WTC11 (cell line): ENCODE measurements around the gene STT3B.

Source experiments
- NFYB ChIP-seq: sonication (generic); formaldehyde crosslinking; conservative IDR thresholded peaks from 2 replicates; pipeline ENCODE4 v1.8.0; 2022; ENCODE audit warnings: low read depth, missing genetic modification reagents
- SMAD3 ChIP-seq: sonication (generic); formaldehyde crosslinking; IDR thresholded peaks from 2 replicates; pipeline ENCODE4 v1.8.0; 2022; ENCODE audit warnings: missing genetic modification reagents, mild to moderate bottlenecking, borderline replicate concordance
- TF ChIP-seq, protein P1 (sequence below): sonication (generic); formaldehyde crosslinking; IDR thresholded peaks from 2 replicates; pipeline ENCODE4 v1.8.0; 2022; ENCODE audit warnings: mild to moderate bottlenecking, missing genetic modification reagents
- TF ChIP-seq, protein P2 (sequence below): sonication (generic); formaldehyde crosslinking; IDR thresholded peaks from 2 replicates; pipeline ENCODE4 v1.8.1; 2022; ENCODE audit warnings: low read depth, missing genetic modification reagents, borderline replicate concordance
- TF ChIP-seq, protein P3 (sequence below): fragments of 200-600 bp; IDR thresholded peaks from 2 replicates; pipeline ENCODE4 v1.8.0; 2022; ENCODE audit warnings: antibody characterized with exemption
- TF ChIP-seq, protein P4 (sequence below): sonication (generic); formaldehyde crosslinking; IDR thresholded peaks from 2 replicates; pipeline ENCODE4 v1.8.1; 2023; ENCODE audit warnings: mild to moderate bottlenecking, missing genetic modification reagents
- TF ChIP-seq, protein P5 (sequence below): sonication (generic); formaldehyde crosslinking; IDR thresholded peaks from 2 replicates; pipeline ENCODE4 v1.8.0; 2022; ENCODE audit warnings: mild to moderate bottlenecking, missing genetic modification reagents

DNA sequence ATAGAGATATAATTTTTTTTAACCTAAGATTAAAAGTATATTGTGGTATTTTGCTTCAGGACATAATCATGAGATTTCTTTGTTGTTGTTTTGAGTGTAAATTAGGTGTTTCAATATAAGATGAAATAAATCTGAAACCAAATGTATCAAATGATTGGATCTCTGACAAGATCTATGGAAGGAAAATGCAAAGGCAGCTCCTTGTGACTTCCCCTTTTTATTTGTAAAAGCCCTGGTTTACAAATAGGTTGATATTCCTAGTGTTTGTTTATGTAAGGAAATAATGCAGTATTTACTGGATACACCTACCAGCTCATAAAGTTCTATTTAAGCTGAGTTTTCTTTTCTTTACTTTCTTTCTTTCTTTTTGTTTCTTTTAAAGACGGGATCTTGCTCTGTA lies 35.9 kb downstream of the STT3B start:
- TF ChIP-seq, protein P1, sequence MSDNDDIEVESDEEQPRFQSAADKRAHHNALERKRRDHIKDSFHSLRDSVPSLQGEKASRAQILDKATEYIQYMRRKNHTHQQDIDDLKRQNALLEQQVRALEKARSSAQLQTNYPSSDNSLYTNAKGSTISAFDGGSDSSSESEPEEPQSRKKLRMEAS (CRISPR knock-in tag): no peak
- TF ChIP-seq, protein P2, sequence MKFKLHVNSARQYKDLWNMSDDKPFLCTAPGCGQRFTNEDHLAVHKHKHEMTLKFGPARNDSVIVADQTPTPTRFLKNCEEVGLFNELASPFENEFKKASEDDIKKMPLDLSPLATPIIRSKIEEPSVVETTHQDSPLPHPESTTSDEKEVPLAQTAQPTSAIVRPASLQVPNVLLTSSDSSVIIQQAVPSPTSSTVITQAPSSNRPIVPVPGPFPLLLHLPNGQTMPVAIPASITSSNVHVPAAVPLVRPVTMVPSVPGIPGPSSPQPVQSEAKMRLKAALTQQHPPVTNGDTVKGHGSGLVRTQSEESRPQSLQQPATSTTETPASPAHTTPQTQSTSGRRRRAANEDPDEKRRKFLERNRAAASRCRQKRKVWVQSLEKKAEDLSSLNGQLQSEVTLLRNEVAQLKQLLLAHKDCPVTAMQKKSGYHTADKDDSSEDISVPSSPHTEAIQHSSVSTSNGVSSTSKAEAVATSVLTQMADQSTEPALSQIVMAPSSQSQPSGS (CRISPR knock-in tag): no peak
- TF ChIP-seq, protein P3, sequence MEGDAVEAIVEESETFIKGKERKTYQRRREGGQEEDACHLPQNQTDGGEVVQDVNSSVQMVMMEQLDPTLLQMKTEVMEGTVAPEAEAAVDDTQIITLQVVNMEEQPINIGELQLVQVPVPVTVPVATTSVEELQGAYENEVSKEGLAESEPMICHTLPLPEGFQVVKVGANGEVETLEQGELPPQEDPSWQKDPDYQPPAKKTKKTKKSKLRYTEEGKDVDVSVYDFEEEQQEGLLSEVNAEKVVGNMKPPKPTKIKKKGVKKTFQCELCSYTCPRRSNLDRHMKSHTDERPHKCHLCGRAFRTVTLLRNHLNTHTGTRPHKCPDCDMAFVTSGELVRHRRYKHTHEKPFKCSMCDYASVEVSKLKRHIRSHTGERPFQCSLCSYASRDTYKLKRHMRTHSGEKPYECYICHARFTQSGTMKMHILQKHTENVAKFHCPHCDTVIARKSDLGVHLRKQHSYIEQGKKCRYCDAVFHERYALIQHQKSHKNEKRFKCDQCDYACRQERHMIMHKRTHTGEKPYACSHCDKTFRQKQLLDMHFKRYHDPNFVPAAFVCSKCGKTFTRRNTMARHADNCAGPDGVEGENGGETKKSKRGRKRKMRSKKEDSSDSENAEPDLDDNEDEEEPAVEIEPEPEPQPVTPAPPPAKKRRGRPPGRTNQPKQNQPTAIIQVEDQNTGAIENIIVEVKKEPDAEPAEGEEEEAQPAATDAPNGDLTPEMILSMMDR: no peak
- TF ChIP-seq, protein P4, sequence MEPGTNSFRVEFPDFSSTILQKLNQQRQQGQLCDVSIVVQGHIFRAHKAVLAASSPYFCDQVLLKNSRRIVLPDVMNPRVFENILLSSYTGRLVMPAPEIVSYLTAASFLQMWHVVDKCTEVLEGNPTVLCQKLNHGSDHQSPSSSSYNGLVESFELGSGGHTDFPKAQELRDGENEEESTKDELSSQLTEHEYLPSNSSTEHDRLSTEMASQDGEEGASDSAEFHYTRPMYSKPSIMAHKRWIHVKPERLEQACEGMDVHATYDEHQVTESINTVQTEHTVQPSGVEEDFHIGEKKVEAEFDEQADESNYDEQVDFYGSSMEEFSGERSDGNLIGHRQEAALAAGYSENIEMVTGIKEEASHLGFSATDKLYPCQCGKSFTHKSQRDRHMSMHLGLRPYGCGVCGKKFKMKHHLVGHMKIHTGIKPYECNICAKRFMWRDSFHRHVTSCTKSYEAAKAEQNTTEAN: no peak
- TF ChIP-seq SMAD3 (no peak), NFYB (no peak)
- TF ChIP-seq, protein P5, sequence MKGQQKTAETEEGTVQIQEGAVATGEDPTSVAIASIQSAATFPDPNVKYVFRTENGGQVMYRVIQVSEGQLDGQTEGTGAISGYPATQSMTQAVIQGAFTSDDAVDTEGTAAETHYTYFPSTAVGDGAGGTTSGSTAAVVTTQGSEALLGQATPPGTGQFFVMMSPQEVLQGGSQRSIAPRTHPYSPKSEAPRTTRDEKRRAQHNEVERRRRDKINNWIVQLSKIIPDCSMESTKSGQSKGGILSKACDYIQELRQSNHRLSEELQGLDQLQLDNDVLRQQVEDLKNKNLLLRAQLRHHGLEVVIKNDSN: no peak
